ENCODE data around the gene EBF3. TPM values are rescaled to one million over a fixed set of nuclear protein-coding genes. Genes with fewer than 3 reads are reported as not detected.

The EBF3 gene
- total RNA-seq, 1 donor from 2014 or later: 0.07 TPM

GRCh38 chr10:129792141-129792540 is 171.9 kb downstream of the EBF3 start:
- H3K4me1 Mint-ChIP-seq (ENCODE audit: low read depth, unreplicated experiment): no peaks in the 10 kb centered on the region
- H3K36me3 Mint-ChIP-seq (ENCODE audit: low read depth, unreplicated experiment): no peaks in the 10 kb centered on the region
- Histone ChIP-seq H3K4me2 (ENCODE audit: low read length) (no peak overlapping the region), H3K9ac (ENCODE audit: low read length) (no peak overlapping the region), H2AFZ (ENCODE audit: low read depth, low read length) (no peak overlapping the region), H3K79me2 (ENCODE audit: insufficient read depth, low read length) (no peaks in the 10 kb centered on the region), H3K9me3 (ENCODE audit: insufficient read depth, low read depth, low read length) (peaks cover 13% of the 10 kb centered on the region), H3K4me3 (ENCODE audit: insufficient read depth, low read depth, low read length) (no peak overlapping the region), H3K27me3 (ENCODE audit: insufficient read depth, low read length) (no peaks in the 10 kb centered on the region), H3K27ac (ENCODE audit: low read depth, low read length) (no peak overlapping the region), H3K4me1 (ENCODE audit: insufficient read depth, low read length) (no peaks in the 10 kb centered on the region), H4K20me1 (ENCODE audit: insufficient read depth, low read length) (no peaks in the 10 kb centered on the region), H3K36me3 (ENCODE audit: insufficient read depth, low read length) (no peaks in the 10 kb centered on the region)
- peaks cover 3% of the 10 kb centered on the region for H3K27me3 Mint-ChIP-seq (ENCODE audit: low read depth, unreplicated experiment)
- peaks cover 7% of the 10 kb centered on the region for H3K9me3 Mint-ChIP-seq (ENCODE audit: unreplicated experiment)
- TF ChIP-seq CTCF (IDR thresholded peaks at IDR 0.05; ENCODE audit: insufficient read depth, low read depth, low read length) (no peak), EZH2 (IDR thresholded peaks at IDR 0.05; ENCODE audit: insufficient read depth, low read length) (no peak)
- no peak overlapping the region for H3K27ac Mint-ChIP-seq (ENCODE audit: unreplicated experiment)
- H3K4me3 Mint-ChIP-seq (ENCODE audit: unreplicated experiment): no peak overlapping the region
- no peak for DNase-seq (ENCODE audit: low read depth)
- no peak for FAIRE-seq

- Histone ChIP-seq H3K4me1 (ENCODE audit: insufficient read depth, low read length) (no peaks in the 10 kb centered on the region), H2AFZ (ENCODE audit: low read depth, low read length) (no peak overlapping the region), H3K4me3 (ENCODE audit: insufficient read depth, low read depth, low read length) (no peak overlapping the region), H3K36me3 (ENCODE audit: insufficient read depth, low read length) (no peaks in the 10 kb centered on the region), H3K27me3 (ENCODE audit: insufficient read depth, low read length) (no peaks in the 10 kb centered on the region), H3K4me2 (ENCODE audit: low read length) (no peak overlapping the region), H4K20me1 (ENCODE audit: insufficient read depth, low read length) (no peaks in the 10 kb centered on the region), H3K79me2 (ENCODE audit: insufficient read depth, low read length) (no peaks in the 10 kb centered on the region), H3K9me3 (ENCODE audit: insufficient read depth, low read depth, low read length) (peaks cover 10% of the 10 kb centered on the region), H3K9ac (ENCODE audit: low read length) (no peak overlapping the region), H3K27ac (ENCODE audit: low read depth, low read length) (no peak overlapping the region)
- Mint-ChIP-seq H3K4me1 (ENCODE audit: low read depth, unreplicated experiment) (no peaks in the 10 kb centered on the region), H3K27ac (ENCODE audit: unreplicated experiment) (no peak overlapping the region), H3K27me3 (ENCODE audit: low read depth, unreplicated experiment) (no peaks in the 10 kb centered on the region), H3K36me3 (ENCODE audit: low read depth, unreplicated experiment) (no peaks in the 10 kb centered on the region), H3K9me3 (ENCODE audit: unreplicated experiment) (peaks cover 7% of the 10 kb centered on the region), H3K4me3 (ENCODE audit: unreplicated experiment) (no peak overlapping the region)
- FAIRE-seq (no peak), DNase-seq (ENCODE audit: low read depth) (no peak)
- TF ChIP-seq EZH2 (IDR thresholded peaks at IDR 0.05; ENCODE audit: insufficient read depth, low read length): no peak
- TF ChIP-seq CTCF (IDR thresholded peaks at IDR 0.05; ENCODE audit: insufficient read depth, low read depth, low read length): no peak
Measured at GRCh38 chr10:129790715-129791446, 173.2 kb downstream of the EBF3 start.

- Mint-ChIP-seq H3K27ac (ENCODE audit: unreplicated experiment) (no peak overlapping the region), H3K27me3 (ENCODE audit: low read depth, unreplicated experiment) (no peaks in the 10 kb centered on the region), H3K4me1 (ENCODE audit: low read depth, unreplicated experiment) (no peaks in the 10 kb centered on the region), H3K4me3 (ENCODE audit: unreplicated experiment) (no peak overlapping the region), H3K36me3 (ENCODE audit: low read depth, unreplicated experiment) (no peaks in the 10 kb centered on the region), H3K9me3 (ENCODE audit: unreplicated experiment) (peaks cover 7% of the 10 kb centered on the region)
- no peaks in the 10 kb centered on the region for H3K79me2 ChIP-seq (ENCODE audit: insufficient read depth, low read length)
- no peak overlapping the region for H3K4me3 ChIP-seq (ENCODE audit: insufficient read depth, low read depth, low read length)
- H2AFZ ChIP-seq (ENCODE audit: low read depth, low read length): no peak overlapping the region
- DNase-seq (ENCODE audit: low read depth): no peak
- H3K4me1 ChIP-seq (ENCODE audit: insufficient read depth, low read length): no peaks in the 10 kb centered on the region
- H4K20me1 ChIP-seq (ENCODE audit: insufficient read depth, low read length): no peaks in the 10 kb centered on the region
- no peak for TF ChIP-seq EZH2 (IDR thresholded peaks at IDR 0.05; ENCODE audit: insufficient read depth, low read length)
- TF ChIP-seq CTCF (IDR thresholded peaks at IDR 0.05; ENCODE audit: insufficient read depth, low read depth, low read length): no peak
- H3K27ac ChIP-seq (ENCODE audit: low read depth, low read length): no peak overlapping the region
- no peak for FAIRE-seq
- H3K27me3 ChIP-seq (ENCODE audit: insufficient read depth, low read length): no peaks in the 10 kb centered on the region
- no peaks in the 10 kb centered on the region for H3K36me3 ChIP-seq (ENCODE audit: insufficient read depth, low read length)
- H3K9ac ChIP-seq (ENCODE audit: low read length): no peak overlapping the region
- no peak overlapping the region for H3K4me2 ChIP-seq (ENCODE audit: low read length)
- peaks cover 10% of the 10 kb centered on the region for H3K9me3 ChIP-seq (ENCODE audit: insufficient read depth, low read depth, low read length)
Measured at GRCh38 chr10:129788215-129788614, 175.9 kb downstream of the EBF3 start.

All from astrocyte (in vitro differentiated cells and primary cell).